A375 (cell line): ENCODE data around the gene CD72. TPM values are rescaled to one million over a fixed set of nuclear protein-coding genes. Genes with fewer than 3 reads are reported as not detected.

ENCODE experiments used
- small RNA-seq: library from RNA; depleted of rRNA; stranded (forward); fragments of <200 nt; gene quantifications from one replicate; pipeline ENCODE3, GENCODE V24; 2014
- total RNA-seq: library from RNA; depleted of rRNA; stranded (reverse); fragments of >200 nt; shearing (Covaris generic); gene quantifications from 2 replicates; pipeline ENCODE4 v1.2.3, GENCODE V29; 2014; rRNA removed

Gene CD72
- 1.3 TPM in 1 of 2 replicates, not detected in the other for total RNA-seq

GRCh38 chr9:35618325-35618727 lies at the start of gene CD72:
CD72 (minus strand) TSS chr9:35618413; CDS start chr9:35618303, 110 bp downstream.

GRCh38 chr9:35664531-35665470 lies 46.6 kb upstream of the CD72 start, which contains the start of gene ARHGEF39:
ARHGEF39 (minus strand) TSS chr9:35665195; CDS start chr9:35665169, 26 bp downstream.

GRCh38 chr9:35658137-35658967 lies 40.1 kb upstream of the CD72 start, which contains the start of gene CCDC107:
CCDC107 (plus strand) TSS chr9:35658292; CDS start chr9:35658380, 88 bp downstream.

GRCh38 chr9:35657546-35658136 lies 39.4 kb upstream of the CD72 start, which contains the start of gene RMRP:
RMRP (minus strand) TSS chr9:35658019.

GRCh38 chr9:35650341-35651158 lies 32.3 kb upstream of the CD72 start, which contains the start of gene SIT1:
SIT1 (minus strand) TSS chr9:35650931; CDS start chr9:35650853, 78 bp downstream.

GRCh38 chr9:35604578-35605350 lies 13.4 kb downstream of the CD72 start, which contains the start of gene TESK1:
TESK1 (plus strand) TSS chr9:35605262; CDS start chr9:35605620, 358 bp downstream.

Small RNA genes lying within 50 kb of the gene (small RNA-seq; reads per million reads assigned to genes)
- not detected for gene MIR4667
- not detected for gene RMRP
- gene RPS29P17: not detected

Other genes with a start within 250 kb of the CD72 start
- 17.2 and 18.5 TPM in 2 replicates for gene RUSC2, start 128.3 kb downstream of the CD72 start, total RNA-seq
- gene TESK1, start 13.2 kb downstream of the CD72 start, total RNA-seq: 8.5 and 8.9 TPM in 2 replicates
- not detected in 2 replicates for gene SIT1, start 32.5 kb upstream of the CD72 start, total RNA-seq
- gene RMRP, start 39.6 kb upstream of the CD72 start, total RNA-seq: 24,429 and 35,489 TPM in 2 replicates
- gene CCDC107, start 39.9 kb upstream of the CD72 start, total RNA-seq: 10.5 and 14.1 TPM in 2 replicates
- gene ARHGEF39, start 46.8 kb upstream of the CD72 start, total RNA-seq: 5.9 and 6.6 TPM in 2 replicates
- 23.5 and 29.2 TPM in 2 replicates for gene CA9, start 55.5 kb upstream of the CD72 start, total RNA-seq
- 435 and 454 TPM in 2 replicates for gene TPM2, start 71.5 kb upstream of the CD72 start, total RNA-seq
- gene TLN1, start 113.8 kb upstream of the CD72 start, total RNA-seq: 168 and 176 TPM in 2 replicates
- gene CREB3, start 114.3 kb upstream of the CD72 start, total RNA-seq: 37.5 and 41.9 TPM in 2 replicates
- 49.6 and 50.5 TPM in 2 replicates for gene GBA2, start 130.8 kb upstream of the CD72 start, total RNA-seq
- 20.3 and 20.9 TPM in 2 replicates for gene RGP1, start 130.9 kb upstream of the CD72 start, total RNA-seq
- gene MSMP, start 135.9 kb upstream of the CD72 start, total RNA-seq: not detected in 2 replicates
- gene NPR2, start 173.2 kb upstream of the CD72 start, total RNA-seq: 2.0 and 5.1 TPM in 2 replicates
- 1.2 and 3.7 TPM in 2 replicates for gene SPAG8, start 193.8 kb upstream of the CD72 start, total RNA-seq
- gene HINT2, start 196.6 kb upstream of the CD72 start, total RNA-seq: 95.7 and 102 TPM in 2 replicates
- gene FAM221B, start 210.3 kb upstream of the CD72 start, total RNA-seq: not detected in 2 replicates
- gene TMEM8B, start 210.8 kb upstream of the CD72 start, total RNA-seq: 1.5 and 1.7 TPM in 2 replicates